ENCODE measurements around the gene FAM131B.
"Not testable (repeated sequence)": the region's sequence is repeated elsewhere in the genome, so short reads cannot be mapped to it uniquely, and the experiment has no call there.

FAM131B gene

DNA sequence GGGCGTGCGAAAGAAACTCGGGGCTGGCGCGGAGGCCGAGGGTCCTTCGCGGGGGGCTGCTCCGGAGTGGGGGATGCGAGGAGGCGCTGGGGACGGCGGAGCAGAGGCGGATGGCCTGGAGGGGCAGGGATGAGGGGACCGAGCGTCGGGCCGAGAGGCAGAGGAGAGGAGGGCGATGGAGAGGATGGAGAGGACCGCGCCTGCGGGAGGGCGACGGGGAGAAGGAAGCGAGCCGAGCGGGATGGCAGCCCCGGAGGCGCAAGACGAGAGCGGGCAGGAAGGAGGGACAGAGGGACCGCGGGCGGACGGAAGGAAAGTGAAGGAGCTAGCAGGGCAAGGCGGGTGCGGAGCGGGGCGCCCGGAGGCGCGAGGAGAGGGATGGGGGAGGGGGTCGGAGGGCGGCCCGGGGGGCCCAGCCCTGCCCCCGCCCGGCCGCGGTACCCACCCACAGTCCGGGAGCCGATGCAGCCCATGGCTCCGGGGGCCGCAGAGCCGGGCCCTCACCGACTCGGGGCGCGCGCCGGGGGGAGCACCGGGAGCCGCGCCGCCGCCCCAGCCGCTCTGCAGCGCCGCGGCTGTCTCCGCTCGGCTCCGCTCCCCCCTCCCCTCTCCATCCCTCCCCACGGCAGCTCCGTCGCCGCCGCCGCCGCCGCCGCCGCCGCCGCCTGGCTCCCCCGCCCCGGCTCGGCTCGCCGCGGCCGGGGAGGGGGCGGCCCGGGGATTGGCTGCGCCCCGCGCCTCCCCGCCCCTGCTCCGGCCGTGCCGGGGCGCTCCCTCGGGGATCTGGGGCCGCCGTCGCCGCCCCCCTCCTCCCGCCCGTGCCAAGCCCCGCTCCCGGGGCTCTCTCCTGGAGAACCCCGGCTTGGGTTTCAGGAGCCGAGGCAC is at the start of gene FAM131B:
FAM131B (minus strand) TSS at position 583 of the 885 bp plus-strand sequence; CDS start at position 473, 110 bp downstream.
- no peak for DNase-seq (ENCODE audit: low read depth in 1 of 2, low spot score in 1 of 2)
- TF ChIP-seq JUND (IDR thresholded peaks at IDR 0.05; ENCODE audit: low read depth), result no peak
- in situ Hi-C loops (cut with HindIII; ENCODE audit: low pct_unique_long_range_greater_than_20kb, low sequenced_read_pairs), result no loop called here

DNA sequence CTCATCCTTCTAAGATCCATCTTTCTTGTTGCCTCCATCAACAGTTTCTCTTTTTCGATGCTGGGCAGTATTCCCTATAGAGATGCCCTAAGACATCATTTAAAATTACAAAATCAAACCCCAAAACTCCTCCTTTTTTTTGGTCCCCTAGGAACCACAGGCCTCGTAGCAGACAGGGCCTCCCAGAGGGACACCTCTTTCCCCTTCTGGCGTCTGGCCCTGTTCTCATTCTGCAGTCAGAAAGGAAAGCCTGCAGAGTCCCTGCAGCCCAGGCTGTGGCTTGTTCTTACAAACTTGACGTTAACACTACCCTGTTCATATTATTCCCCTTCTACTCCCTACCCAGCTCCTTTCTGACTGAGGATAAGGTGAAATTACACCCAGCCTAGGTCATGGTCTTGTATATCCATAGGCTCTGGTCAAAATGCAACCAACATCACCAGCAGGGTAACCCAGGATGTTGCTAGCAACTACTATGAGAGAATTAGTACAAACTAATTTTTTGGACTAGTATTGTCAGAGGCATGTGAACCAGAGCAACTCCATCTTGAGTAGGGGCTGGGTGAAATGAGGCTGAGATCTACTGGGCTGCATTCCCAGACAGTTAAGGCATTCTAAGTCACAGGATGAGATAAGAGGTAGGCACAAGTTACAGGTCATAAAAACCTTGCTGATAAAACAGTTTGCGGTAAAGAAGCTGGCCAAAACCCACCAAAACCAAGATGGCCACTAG is 49.6 kb upstream of the FAM131B start:
- no peak for DNase-seq (ENCODE audit: low read depth in 1 of 2, low spot score in 1 of 2)
- no peak for TF ChIP-seq JUND (IDR thresholded peaks at IDR 0.05; ENCODE audit: low read depth)
- in situ Hi-C loops (cut with HindIII; ENCODE audit: low pct_unique_long_range_greater_than_20kb, low sequenced_read_pairs), result no loop called here

DNA sequence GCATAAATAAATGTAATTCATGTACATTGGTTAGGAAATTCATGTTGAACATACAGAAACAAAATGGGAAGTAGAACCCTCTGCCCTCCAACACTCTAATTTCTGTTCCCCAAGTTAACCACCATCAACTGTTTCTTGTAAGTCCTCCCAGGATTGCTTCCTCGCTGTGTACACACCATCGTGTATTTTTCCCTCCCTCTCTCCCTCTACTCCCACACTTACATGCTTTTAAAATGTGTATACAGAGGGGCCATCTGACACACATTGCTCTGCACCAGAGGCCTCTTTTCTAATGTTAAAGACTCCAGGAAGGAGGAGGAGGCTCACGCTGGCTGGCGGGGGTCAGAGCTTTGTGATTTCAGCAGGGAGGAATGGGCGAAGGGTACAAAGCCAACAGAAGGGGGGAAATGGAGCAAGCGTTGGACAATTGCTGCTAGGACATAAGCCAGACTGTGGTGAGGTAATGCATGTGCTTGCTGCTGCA is 48.0 kb upstream of the FAM131B start:
- no peak for TF ChIP-seq JUND (IDR thresholded peaks at IDR 0.05; ENCODE audit: low read depth)
- in situ Hi-C loops (cut with HindIII; ENCODE audit: low pct_unique_long_range_greater_than_20kb, low sequenced_read_pairs), result no loop called here
- DNase-seq (ENCODE audit: low read depth in 1 of 2, low spot score in 1 of 2), result no peak

DNA sequence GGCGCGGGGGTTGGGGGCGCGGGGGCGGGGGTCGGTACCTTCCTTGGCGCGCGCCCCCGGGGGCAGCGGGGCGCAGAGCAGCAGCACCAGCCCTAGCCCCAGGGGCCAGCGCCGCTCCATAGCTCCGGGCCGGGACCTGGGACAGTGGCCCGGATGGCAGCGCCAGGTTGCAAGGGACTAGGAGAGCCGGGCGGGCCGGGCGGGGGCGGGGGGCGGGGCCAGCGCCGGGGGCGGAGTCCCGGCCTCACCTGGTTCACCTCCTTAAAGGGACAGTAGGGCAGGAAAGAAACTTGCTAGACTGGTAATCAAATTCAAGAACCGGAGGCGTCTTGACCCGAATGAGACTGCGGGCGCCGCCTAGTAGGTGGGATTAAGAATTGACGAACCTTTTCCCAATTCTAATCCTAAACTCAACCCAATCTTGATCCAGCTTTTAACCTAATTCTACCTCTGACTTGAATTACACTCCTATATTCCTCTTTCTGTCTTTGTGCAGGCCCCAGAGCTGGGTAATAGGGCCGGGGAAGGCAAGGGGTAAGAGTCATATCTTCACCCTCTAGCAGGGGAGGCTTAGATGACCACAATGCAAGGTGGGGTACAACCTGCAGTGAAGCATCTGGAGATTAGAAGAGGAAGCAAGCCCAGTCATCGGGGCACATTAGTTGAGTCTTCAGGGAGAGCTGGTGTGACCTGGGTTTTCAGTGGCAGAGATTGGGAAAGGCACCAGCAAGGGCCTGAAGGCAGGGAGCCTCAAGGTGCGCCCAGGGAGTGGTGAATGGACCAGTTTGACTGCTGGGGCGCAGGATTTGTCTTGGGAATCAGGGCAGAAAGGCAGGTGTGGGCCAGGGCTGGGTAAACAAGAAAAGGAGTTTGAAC is 46.4 kb upstream of the FAM131B start, which contains the start of gene EPHA1:
EPHA1 (minus strand) TSS at position 171 of the 876 bp plus-strand sequence; CDS start at position 120, 51 bp downstream.
- in situ Hi-C loops (cut with HindIII; ENCODE audit: low pct_unique_long_range_greater_than_20kb, low sequenced_read_pairs), result no loop called here
- TF ChIP-seq JUND (IDR thresholded peaks at IDR 0.05; ENCODE audit: low read depth), result no peak

DNA sequence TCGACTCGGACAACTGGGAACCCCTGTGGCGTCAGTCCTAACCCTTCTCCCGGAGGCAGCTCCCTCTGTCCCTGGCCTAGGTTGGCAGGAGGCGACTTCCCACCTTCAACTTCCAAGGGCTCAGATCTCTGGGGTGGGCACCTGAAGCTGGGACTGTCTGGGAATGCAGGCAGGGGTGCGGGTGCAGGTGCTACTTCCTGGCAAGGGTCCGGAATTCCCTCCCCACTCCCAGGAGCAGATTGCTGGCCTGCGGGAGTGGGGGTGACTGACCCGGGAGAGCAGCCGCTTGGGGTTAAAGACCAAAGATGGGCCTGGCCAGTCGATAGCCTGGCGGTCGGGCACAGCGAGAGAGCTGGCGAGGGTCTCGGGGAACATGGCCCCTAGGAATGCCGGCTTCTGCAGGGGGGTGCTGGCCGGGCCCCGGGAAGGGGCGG is 45.8 kb upstream of the FAM131B start:
- in situ Hi-C loops (cut with HindIII; ENCODE audit: low pct_unique_long_range_greater_than_20kb, low sequenced_read_pairs), result no loop called here
- TF ChIP-seq JUND (IDR thresholded peaks at IDR 0.05; ENCODE audit: low read depth), result no peak
- DNase-seq (ENCODE audit: low read depth in 1 of 2, low spot score in 1 of 2), result no peak

More for the DNA sequence above, 46.4 kb upstream of the FAM131B start, which contains the start of gene EPHA1:
- peak; percentile 90 to 93 for DNase-seq (ENCODE audit: low read depth in 1 of 2, low spot score in 1 of 2)

DNA sequence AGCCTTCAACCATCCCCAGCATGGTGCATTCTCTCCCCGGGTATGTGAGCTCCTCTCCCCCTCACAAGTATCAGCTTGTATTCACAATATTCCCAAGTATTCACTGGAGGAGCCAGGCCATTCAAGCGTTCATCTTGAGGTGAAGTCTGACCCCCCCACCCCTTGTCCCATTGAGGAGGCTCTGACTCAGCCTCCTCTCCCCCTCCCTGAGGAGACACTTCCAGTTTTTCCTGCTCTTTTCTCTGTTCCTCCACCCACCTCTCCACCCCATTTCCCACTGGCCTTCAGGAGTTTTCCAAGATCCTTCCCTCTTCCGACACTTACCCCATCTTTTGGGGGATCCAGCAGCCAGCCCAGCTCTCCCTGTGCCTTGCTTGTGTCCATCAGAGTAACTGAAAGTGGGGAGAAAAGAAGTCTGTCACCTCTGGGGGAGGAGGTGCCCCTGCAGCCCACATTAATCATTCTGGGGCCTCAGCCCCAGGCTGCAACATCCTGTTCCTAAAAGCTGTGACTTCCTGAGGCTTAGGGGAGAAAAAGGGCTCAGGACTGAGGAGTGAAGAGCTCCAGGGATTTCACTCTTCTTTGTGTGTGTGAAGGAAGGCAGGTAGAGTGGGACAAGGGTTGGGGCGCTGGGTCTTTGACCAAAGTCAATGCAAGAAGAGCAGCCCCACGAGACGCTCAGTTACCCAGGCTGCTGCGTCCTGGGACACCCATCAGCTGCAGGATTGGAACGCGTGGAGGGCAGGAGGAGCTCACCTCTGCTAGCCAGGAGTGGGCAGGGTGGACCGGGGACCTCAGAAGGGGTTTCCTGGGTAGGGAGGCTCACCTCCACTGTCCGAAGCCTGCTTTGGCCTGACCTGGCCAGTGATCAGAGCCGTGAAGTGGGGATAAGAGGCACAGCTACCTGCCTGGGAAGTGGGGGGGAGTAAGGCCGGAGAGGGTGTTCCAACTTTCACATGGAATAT is 45.1 kb upstream of the FAM131B start:
- in situ Hi-C loops (cut with HindIII; ENCODE audit: low pct_unique_long_range_greater_than_20kb, low sequenced_read_pairs), result no loop called here

DNA sequence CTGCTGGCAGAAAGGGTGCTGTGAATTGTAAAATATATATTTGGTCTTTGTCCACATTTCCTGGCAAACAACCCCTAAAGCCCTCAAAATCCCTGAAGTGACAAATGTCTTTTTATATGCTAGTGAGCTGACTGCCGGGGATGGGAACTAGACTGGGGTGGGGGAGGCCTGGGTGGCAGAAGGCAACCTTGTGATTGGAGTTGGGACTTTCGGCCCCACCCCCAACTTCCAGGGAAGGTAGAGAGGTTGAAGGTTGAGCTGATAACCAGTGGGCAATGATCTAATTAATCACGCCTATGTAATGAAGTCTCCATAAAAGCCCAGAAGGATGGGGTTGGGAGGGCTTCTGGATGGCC is 43.5 kb upstream of the FAM131B start:
- no peak for TF ChIP-seq JUND (IDR thresholded peaks at IDR 0.05; ENCODE audit: low read depth)
- no peak for DNase-seq (ENCODE audit: low read depth in 1 of 2, low spot score in 1 of 2)
- in situ Hi-C loops (cut with HindIII; ENCODE audit: low pct_unique_long_range_greater_than_20kb, low sequenced_read_pairs), result no loop called here

More for the DNA sequence above, 45.1 kb upstream of the FAM131B start:
- TF ChIP-seq JUND (IDR thresholded peaks at IDR 0.05; ENCODE audit: low read depth), result no peak
- DNase-seq (ENCODE audit: low read depth in 1 of 2, low spot score in 1 of 2), result peak in 1 of 2 experiments; percentile 33

DNA sequence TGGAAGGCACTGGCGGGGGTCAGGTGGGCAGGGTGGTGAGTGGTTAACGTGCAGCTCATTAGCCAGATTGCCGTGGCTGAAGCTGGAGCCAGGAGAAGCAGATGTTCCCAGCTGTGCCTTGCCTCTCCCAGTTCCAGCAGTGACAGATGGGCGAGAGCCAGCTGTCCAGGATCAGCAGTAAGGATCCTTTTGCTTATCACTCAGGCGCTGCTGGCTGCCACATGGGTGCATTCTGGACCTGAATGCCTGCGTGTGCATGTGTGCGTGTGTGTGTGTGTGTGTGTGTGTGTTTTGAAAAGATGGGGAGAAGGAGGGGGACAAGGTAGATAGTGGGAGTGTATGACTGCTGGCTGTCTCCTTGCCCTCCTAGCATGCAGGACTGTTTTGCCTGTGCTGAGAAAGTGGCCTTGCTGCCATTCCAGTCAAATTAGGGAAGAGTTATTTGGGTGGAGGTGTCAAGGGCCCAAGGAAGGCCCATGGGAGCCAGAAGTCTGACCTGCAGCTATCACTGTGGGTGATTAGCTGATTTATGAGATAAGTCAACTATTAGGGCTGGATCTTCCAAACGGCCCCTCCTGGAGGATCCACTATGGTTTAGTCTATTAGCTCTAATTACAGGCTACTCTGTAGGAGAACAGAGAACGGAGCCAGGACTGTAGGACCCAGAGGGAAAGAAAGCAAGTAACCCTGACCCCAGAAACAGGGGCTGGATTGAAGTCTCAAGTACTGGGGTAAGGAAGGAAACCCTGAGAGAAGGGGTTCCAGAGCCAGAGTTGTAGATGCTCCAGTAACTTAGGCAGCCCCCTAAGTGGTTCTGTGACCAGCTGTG is 42.9 kb upstream of the FAM131B start:
- DNase-seq (ENCODE audit: low read depth in 1 of 2, low spot score in 1 of 2), result no peak
- in situ Hi-C loops (cut with HindIII; ENCODE audit: low pct_unique_long_range_greater_than_20kb, low sequenced_read_pairs), result no loop called here
- TF ChIP-seq JUND (IDR thresholded peaks at IDR 0.05; ENCODE audit: low read depth), result no peak

DNA sequence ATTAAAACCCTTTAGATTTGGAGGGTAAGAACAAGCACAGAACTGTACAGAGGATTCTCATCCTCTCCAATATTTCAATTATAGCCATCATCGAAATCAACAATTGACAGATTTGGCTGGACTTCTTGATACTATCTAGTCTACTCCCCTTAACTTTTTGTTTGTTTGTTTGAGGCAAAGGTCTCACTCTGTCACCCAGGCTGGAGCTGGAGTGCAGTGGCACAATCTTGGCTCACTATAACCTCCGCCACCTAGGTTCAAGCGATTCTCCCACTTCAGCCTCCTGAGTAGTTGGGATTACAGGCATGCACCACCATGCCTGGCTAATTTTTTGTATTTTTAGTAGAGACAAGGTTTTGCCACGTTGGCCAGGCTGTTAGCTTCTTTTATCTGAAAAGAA is 39.7 kb upstream of the FAM131B start:
- DNase-seq (ENCODE audit: low read depth in 1 of 2, low spot score in 1 of 2); in situ Hi-C loops (cut with HindIII; ENCODE audit: low pct_unique_long_range_greater_than_20kb, low sequenced_read_pairs): not testable (repeated sequence)

DNA sequence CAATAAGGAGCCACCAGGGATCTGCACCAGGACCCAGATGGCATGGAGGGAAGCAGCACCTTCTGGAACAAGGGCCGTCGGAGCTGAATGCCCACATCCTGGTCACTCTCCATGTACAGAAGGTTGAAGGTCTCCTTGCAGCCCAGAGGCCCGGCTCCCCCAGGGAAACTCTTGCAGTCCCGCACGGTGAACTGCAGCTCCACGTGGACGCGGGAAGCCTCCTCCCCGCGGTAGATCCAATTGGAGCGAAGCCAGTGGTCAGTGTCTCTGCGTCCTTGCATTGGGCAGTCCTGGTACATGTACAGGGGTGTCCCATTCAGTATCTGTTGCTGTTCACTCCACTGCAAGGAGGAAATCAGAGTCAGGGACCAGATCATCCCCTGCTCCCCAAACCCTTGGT is 38.8 kb upstream of the FAM131B start:
- TF ChIP-seq JUND (IDR thresholded peaks at IDR 0.05; ENCODE audit: low read depth), result no peak
- in situ Hi-C loops (cut with HindIII; ENCODE audit: low pct_unique_long_range_greater_than_20kb, low sequenced_read_pairs), result no loop called here

More for the DNA sequence above, 38.8 kb upstream of the FAM131B start:
- DNase-seq (ENCODE audit: low read depth in 1 of 2, low spot score in 1 of 2), result no peak

Data from T47D (cell line).